Muscle of back (tissue), 11 donors: Measurements from ENCODE around the gene DHX15. TPM values are rescaled to one million over a fixed set of nuclear protein-coding genes. Genes with fewer than 3 reads are reported as not detected.

Experiments used
- DNase-seq, 3 donors: peaks; one replicate each; pipeline versions ENCODE4 v3.0.0 to v3.0.0-alpha.2; 2013
- polyA plus RNA-seq, 10 donors: library from polyadenylated mRNA; unstranded; fragments of 120-200 nt; gene quantifications; one replicate each; pipeline ENCODE4 v1.2.1, GENCODE V29; 2013; ENCODE audit not compliant: insufficient read length in 10 of 10

The DHX15 gene
- polyA plus RNA-seq, 10 donors, result 93.0 to 154 (median 127) TPM

- no peak for DNase-seq
These were observed 87.8 kb downstream of the DHX15 start for GRCh38 chr4:24496597-24496996.

GRCh38 chr4:24495388-24495787, 89.0 kb downstream of the DHX15 start:
- DNase-seq, result no peak

GRCh38 chr4:24489870-24490269, 94.5 kb downstream of the DHX15 start:
- DNase-seq, result peak; percentile 72 to 92 (median 80)

GRCh38 chr4:24488399-24489164, 95.8 kb downstream of the DHX15 start:
- DNase-seq, result peak in 2 of 3 donors; percentile 58 to 71

GRCh38 chr4:24482871-24483270, 101.5 kb downstream of the DHX15 start:
- DNase-seq, result no peak

GRCh38 chr4:24477919-24478318, 106.4 kb downstream of the DHX15 start:
- peak; percentile 66 to 84 (median 74) for DNase-seq

Other genes with a start within 250 kb of the DHX15 start
- gene SOD3, start 211.0 kb upstream of the DHX15 start, polyA plus RNA-seq, result 10 to 100 TPM; 18.7 to 44.7 (median 27.8) TPM